Liver (tissue), 9 donors: Measurements from ENCODE around the gene VDR. TPM values are rescaled to one million over a fixed set of nuclear protein-coding genes. Genes with fewer than 3 reads are reported as not detected.

ENCODE experiments used
- DNase-seq: peaks from one replicate; pipeline ENCODE4 v3.0.0-alpha.2; 2017; ENCODE audit warnings: low spot score
- H3K27ac ChIP-seq, 2 donors: one replicate each; pipeline ENCODE4 v1.7.0; 2013; ENCODE audit warnings: inconsistent platforms in 2 of 2, low read length in 2 of 2, control low read depth in 1 of 2, low read depth in 1 of 2, mild to moderate bottlenecking in 1 of 2
- H3K27me3 ChIP-seq, 4 donors: one replicate each; pipeline versions ENCODE4 v1.6.1 to v1.7.0; 2013; ENCODE audit warnings: low read length in 3 of 4, inconsistent platforms in 1 of 4, mild to moderate bottlenecking in 1 of 4, moderate library complexity in 1 of 4; ENCODE audit not compliant: control insufficient read depth in 4 of 4, insufficient read depth in 4 of 4
- H3K36me3 ChIP-seq, 4 donors: one replicate each; pipeline versions ENCODE4 v1.6.1 to v1.7.0; 2013; ENCODE audit warnings: low read length in 3 of 4, mild to moderate bottlenecking in 3 of 4, low read depth in 1 of 4, moderate library complexity in 1 of 4; ENCODE audit not compliant: control insufficient read depth in 4 of 4, insufficient read depth in 3 of 4
- H3K4me1 ChIP-seq, 4 donors: one replicate each; pipeline versions ENCODE4 v1.6.1 to v1.7.0; 2013; ENCODE audit warnings: low read length in 3 of 4, mild to moderate bottlenecking in 3 of 4, moderate library complexity in 1 of 4; ENCODE audit not compliant: control insufficient read depth in 4 of 4, insufficient read depth in 4 of 4
- H3K4me3 ChIP-seq, 3 donors: one replicate each; pipeline versions ENCODE4 v1.6.1 to v1.7.0; 2013; ENCODE audit warnings: low read length in 3 of 3, control low read depth in 1 of 3, low read depth in 1 of 3, mild to moderate bottlenecking in 1 of 3
- H3K9ac ChIP-seq, 2 donors: one replicate each; pipeline ENCODE4 v1.7.0; 2013; ENCODE audit warnings: low read length in 2 of 2, mild to moderate bottlenecking in 2 of 2, moderate library complexity in 2 of 2, control low read depth in 1 of 2, low read depth in 1 of 2
- H3K9me3 ChIP-seq, 4 donors: one replicate each; pipeline versions ENCODE4 v1.6.1 to v1.7.0; 2013; ENCODE audit warnings: low read length in 3 of 4; ENCODE audit not compliant: control insufficient read depth in 4 of 4
- ATF3 ChIP-seq: IDR thresholded peaks from 2 replicates; pipeline ENCODE4 v1.6.1; 2016; ENCODE audit warnings: antibody characterized with exemption
- CTCF ChIP-seq: fragments of 150-350 bp; IDR thresholded peaks from 2 replicates; pipeline ENCODE4 v1.5.1; 2017; ENCODE audit warnings: improper control_type of control experiment, low read depth, low read length; ENCODE audit not compliant: missing input control
- EGR1 ChIP-seq, 2 donors: IDR thresholded peaks; 2 replicates each; pipeline ENCODE4 v1.6.1; 2016 to 2018; ENCODE audit warnings: antibody characterized with exemption in 2 of 2, low read depth in 2 of 2
- FOXA1 ChIP-seq: IDR thresholded peaks from 2 replicates; pipeline ENCODE4 v1.6.1; 2016; ENCODE audit warnings: antibody characterized with exemption
- FOXA2 ChIP-seq: IDR thresholded peaks from 2 replicates; pipeline ENCODE4 v1.6.1; 2016; ENCODE audit warnings: antibody characterized with exemption
- GABPA ChIP-seq, 2 donors: IDR thresholded peaks in 1 of 2; conservative IDR thresholded peaks in 1 of 2; 2 replicates each; pipeline ENCODE4 v1.6.1; 2016; ENCODE audit warnings: antibody characterized with exemption in 2 of 2, mild to moderate bottlenecking in 1 of 2, moderate library complexity in 1 of 2
- HNF4A ChIP-seq, 2 donors: conservative IDR thresholded peaks; 2 replicates each; pipeline ENCODE4 v1.6.1; 2016; ENCODE audit warnings: antibody characterized with exemption in 2 of 2, mild to moderate bottlenecking in 2 of 2
- HNF4G ChIP-seq: IDR thresholded peaks from 2 replicates; pipeline ENCODE4 v1.6.1; 2016; ENCODE audit warnings: antibody characterized with exemption
- JUND ChIP-seq, 2 donors: IDR thresholded peaks; 2 replicates each; pipeline ENCODE4 v1.6.1; 2016; ENCODE audit warnings: antibody characterized with exemption in 2 of 2
- MAX ChIP-seq: IDR thresholded peaks from 2 replicates; pipeline ENCODE4 v1.6.1; 2016; ENCODE audit warnings: antibody characterized with exemption
- NR2F2 ChIP-seq: IDR thresholded peaks from 2 replicates; pipeline ENCODE4 v1.6.1; 2016; ENCODE audit warnings: antibody characterized with exemption
- RAD21 ChIP-seq, 2 donors: IDR thresholded peaks; 2 replicates each; pipeline ENCODE4 v1.6.1; 2016; ENCODE audit warnings: antibody characterized with exemption in 2 of 2, mild to moderate bottlenecking in 2 of 2
- REST ChIP-seq: IDR thresholded peaks from 2 replicates; pipeline ENCODE4 v1.6.1; 2016; ENCODE audit warnings: antibody characterized with exemption, mild to moderate bottlenecking
- RXRA ChIP-seq, 2 donors: IDR thresholded peaks; 2 replicates each; pipeline ENCODE4 v1.6.1; 2017 to 2018; ENCODE audit warnings: antibody characterized with exemption in 2 of 2, mild to moderate bottlenecking in 1 of 2
- SP1 ChIP-seq: IDR thresholded peaks from 2 replicates; pipeline ENCODE4 v1.6.1; 2018; ENCODE audit warnings: antibody characterized with exemption, mild to moderate bottlenecking
- TAF1 ChIP-seq: conservative IDR thresholded peaks from 2 replicates; pipeline ENCODE4 v1.6.1; 2016; ENCODE audit warnings: antibody characterized with exemption, mild to moderate bottlenecking
- YY1 ChIP-seq: IDR thresholded peaks from 2 replicates; pipeline ENCODE4 v1.6.1; 2016; ENCODE audit warnings: antibody characterized with exemption, mild to moderate bottlenecking
- ZBTB33 ChIP-seq: IDR thresholded peaks from 2 replicates; pipeline ENCODE4 v1.6.1; 2016; ENCODE audit warnings: antibody characterized with exemption
- WGBS: extraction: QIAGEN DNeasy Blood & Tissue Kit; methylation state at CpG from one replicate; pipeline ENCODE4 v1.1.7; 2013; 5-methylcytosine and 5-hydroxymethylcytosine counted together
- polyA plus RNA-seq, 2 donors: library from polyadenylated mRNA; stranded (reverse) in 1 of 2; unstranded in 1 of 2; fragments of 200-250 nt in 1 of 2; fragments of >200 nt in 1 of 2; fragmentation: Nextera tagmentation in 1 of 2; extraction: Ambion mirVana in 1 of 2; gene quantifications; one replicate each; pipeline versions ENCODE4 v1.2.1 to v1.2.3, GENCODE V29; 2013 to 2015
- total RNA-seq, 2 donors: library from RNA; depleted of rRNA; stranded (reverse); fragments of >200 nt; gene quantifications; one replicate each; pipeline ENCODE4 v1.2.3, GENCODE V29; 2014
- donor health status: healthy.
- donor health status: healthy.
- donor health status: healthy.
- donor health status: healthy.
- donor health status: healthy.

The VDR gene
- total and polyA plus RNA-seq, 4 donors: 0.25 to 0.47 (median 0.35) TPM

- H3K27ac ChIP-seq: no peak overlapping the region
- no peak for DNase-seq
- no peaks in the 10 kb centered on the region for H3K9me3 ChIP-seq
- no peak for TF ChIP-seq FOXA1
- no peak for TF ChIP-seq FOXA2
- TF ChIP-seq EGR1 (IDR thresholded peaks at IDR 0.05; ENCODE audit: low read depth in 2 of 2): no peak
- no peak for TF ChIP-seq RAD21 (IDR thresholded peaks at IDR 0.05)
- TF ChIP-seq MAX: no peak
- TF ChIP-seq NR2F2: no peak
- TF ChIP-seq JUND (IDR thresholded peaks at IDR 0.05): no peak
- TF ChIP-seq YY1: no peak
- no peak for TF ChIP-seq CTCF
- no peak for TF ChIP-seq TAF1
- no peak for TF ChIP-seq RXRA (IDR thresholded peaks at IDR 0.05)
- TF ChIP-seq SP1: no peak
- no peak for TF ChIP-seq ZBTB33
- no peak for TF ChIP-seq HNF4A (conservative IDR thresholded peaks at IDR 0.05)
- no peak for TF ChIP-seq ATF3
- TF ChIP-seq HNF4G: no peak
- no peak for TF ChIP-seq REST
- no peak for TF ChIP-seq GABPA (IDR thresholded peaks at IDR 0.05 in 1 of 2, conservative IDR thresholded peaks at IDR 0.05 in 1 of 2)
- no peak overlapping the region for H3K9ac ChIP-seq
- 93% methylated on average over 2 of the region's 2 CpGs for WGBS
- no peaks in the 10 kb centered on the region for H3K27me3 ChIP-seq
- no peak overlapping the region for H3K4me3 ChIP-seq
- H3K36me3 ChIP-seq: no peaks in the 10 kb centered on the region
- peaks cover 14 to 43% (median 33%) of the 10 kb centered on the region in 4 donors for H3K4me1 ChIP-seq
Measured at GRCh38 chr12:47860873-47861272, 43.9 kb downstream of the VDR start.
